SU-DHL-6 (cell line): Measurements from ENCODE around the gene CMSS1.

Source experiments
- H2AFZ ChIP-seq: fragments of 200-600 bp; sonication (generic); 2 replicates; pipeline ENCODE4 v1.6.1; 2014; ENCODE audit warnings: low read depth, mild to moderate bottlenecking, moderate library complexity, mixed read lengths, antibody characterized with exemption, low read length; ENCODE audit not compliant: severe bottlenecking
- H3F3A ChIP-seq: fragments of 200-600 bp; shearing (Covaris generic); 2 replicates; pipeline ENCODE4 v1.6.0; 2016; ENCODE audit warnings: antibody characterized with exemption, mild to moderate bottlenecking; ENCODE audit not compliant: insufficient read depth
- H3K27ac ChIP-seq: fragments of 200-600 bp; sonication (generic); 2 replicates; pipeline ENCODE4 v1.5.1; 2016; ENCODE audit warnings: low read depth, mild to moderate bottlenecking, low read length, moderate library complexity, mixed read lengths
- H3K27me3 ChIP-seq: fragments of 200-600 bp; sonication (generic), shearing (Covaris generic); 2 replicates; pipeline ENCODE4 v1.6.0; 2014; ENCODE audit warnings: mild to moderate bottlenecking, low read length
- H3K36me3 ChIP-seq: fragments of 200-600 bp; sonication (generic); 2 replicates; pipeline ENCODE4 v1.6.1; 2014; ENCODE audit warnings: mild to moderate bottlenecking, low read length, mixed read lengths
- H3K4me2 ChIP-seq: fragments of 300-600, 200-600 bp; shearing (Covaris generic), sonication (generic); 2 replicates; pipeline ENCODE4 v1.6.0; 2014; ENCODE audit warnings: low read length, low read depth, mild to moderate bottlenecking; ENCODE audit not compliant: poor library complexity, severe bottlenecking
- H3K4me3 ChIP-seq: fragments of 200-600 bp; sonication (generic); 2 replicates; pipeline ENCODE4 v1.5.1; 2014; ENCODE audit warnings: antibody characterized with exemption, low read length, mild to moderate bottlenecking, mixed read lengths; ENCODE audit not compliant: insufficient read depth, poor library complexity, severe bottlenecking
- H3K79me2 ChIP-seq: fragments of 200-600 bp; sonication (generic); 2 replicates; pipeline ENCODE4 v1.6.1; 2014; ENCODE audit warnings: mild to moderate bottlenecking, low read length, moderate library complexity; ENCODE audit not compliant: insufficient read depth
- H3K9ac ChIP-seq: fragments of 200-600 bp; sonication (generic); 2 replicates; pipeline ENCODE4 v1.7.0; 2014; ENCODE audit warnings: mild to moderate bottlenecking, low read length
- H3K9me2 ChIP-seq: fragments of 200-600 bp; sonication (generic); replicated peaks from 2 replicates; pipeline ENCODE4 v1.6.1; 2014; ENCODE audit warnings: low read length; ENCODE audit not compliant: insufficient read depth
- H3K9me3 ChIP-seq: fragments of 200-600 bp; sonication (generic); 2 replicates; pipeline ENCODE4 v1.6.1; 2014; ENCODE audit warnings: low read length, mixed read lengths; ENCODE audit not compliant: insufficient read depth
- H4K20me1 ChIP-seq: fragments of 200-600 bp; sonication (generic); 2 replicates; pipeline ENCODE4 v1.6.1; 2014; ENCODE audit warnings: low read depth, mild to moderate bottlenecking, antibody characterized with exemption, low read length, moderate library complexity, mixed read lengths
- CTCF ChIP-seq: fragments of 200-600 bp; sonication (generic); IDR thresholded peaks from one replicate; pipeline ENCODE4 v1.5.1; 2017; ENCODE audit warnings: antibody characterized with exemption, mild to moderate bottlenecking, low read length, moderate library complexity; ENCODE audit not compliant: insufficient read depth, poor library complexity, severe bottlenecking
- EZH2phosphoT487 ChIP-seq: fragments of 200-600 bp; sonication (generic), shearing (Covaris generic); conservative IDR thresholded peaks from 2 replicates; pipeline ENCODE4 v1.6.1; 2018; ENCODE audit warnings: mild to moderate bottlenecking, antibody characterized with exemption, low read length, moderate library complexity, mixed read lengths

The CMSS1 gene

GRCh38 chr3:99869621-99870020 lies 52.0 kb downstream of the CMSS1 start:
- H3K79me2 ChIP-seq: no peaks in the 10 kb centered on the region
- no peak overlapping the region for H3K4me3 ChIP-seq
- H3K27ac ChIP-seq: no peak overlapping the region
- TF ChIP-seq CTCF (no peak), EZH2phosphoT487 (no peak)
- H3K9me2 ChIP-seq: no peaks in the 10 kb centered on the region
- H3K9ac ChIP-seq: no peak overlapping the region
- H3K27me3 ChIP-seq: no peaks in the 10 kb centered on the region
- peaks cover 6% of the 10 kb centered on the region; the same call in 1 of the 2 replicates for H4K20me1 ChIP-seq
- no peaks in the 10 kb centered on the region for H3K9me3 ChIP-seq
- no peaks in the 10 kb centered on the region for H3K36me3 ChIP-seq
- H2AFZ ChIP-seq: no peak overlapping the region
- H3K4me2 ChIP-seq: no peak overlapping the region
- H3F3A ChIP-seq: no peaks in the 10 kb centered on the region

- Histone ChIP-seq H3K9me3 (no peaks in the 10 kb centered on the region), H3F3A (no peaks in the 10 kb centered on the region), H3K9ac (no peak overlapping the region), H3K27ac (no peak overlapping the region), H3K36me3 (no peaks in the 10 kb centered on the region), H2AFZ (no peak overlapping the region), H3K79me2 (no peaks in the 10 kb centered on the region), H3K27me3 (no peaks in the 10 kb centered on the region), H3K4me3 (no peak overlapping the region), H3K9me2 (no peaks in the 10 kb centered on the region), H4K20me1 (peaks cover 16% of the 10 kb centered on the region; the same call in 1 of the 2 replicates), H3K4me2 (no peak overlapping the region)
- TF ChIP-seq CTCF (no peak), EZH2phosphoT487 (no peak)
These were observed 53.0 kb downstream of the CMSS1 start for GRCh38 chr3:99870712-99871111.

GRCh38 chr3:99871231-99872045 lies 53.8 kb downstream of the CMSS1 start:
- TF ChIP-seq EZH2phosphoT487: no peak
- TF ChIP-seq CTCF: no peak
- Histone ChIP-seq H2AFZ (no peak overlapping the region), H4K20me1 (peaks cover 17% of the 10 kb centered on the region; the same call in 1 of the 2 replicates), H3K9ac (no peak overlapping the region), H3K4me3 (no peak overlapping the region), H3K27me3 (no peaks in the 10 kb centered on the region), H3F3A (0 out of 2 replicates have a peak, but pooled peaks cover 2% of the 10 kb centered on the region), H3K9me3 (no peaks in the 10 kb centered on the region), H3K9me2 (no peaks in the 10 kb centered on the region), H3K27ac (no peak overlapping the region), H3K4me2 (no peak overlapping the region), H3K79me2 (no peaks in the 10 kb centered on the region), H3K36me3 (no peaks in the 10 kb centered on the region)
